ENCODE results near the gene MYH16. TPM values are rescaled to one million over a fixed set of nuclear protein-coding genes. Genes with fewer than 3 reads are reported as not detected.

The MYH16 gene
- polyA plus RNA-seq, 1 donor from 2014 or later: not detected

- H4K20me1 ChIP-seq (ENCODE audit: insufficient read depth): no peaks in the 10 kb centered on the region
Measured at GRCh38 chr7:99290980-99291607, 18.5 kb downstream of the MYH16 start.

GRCh38 chr7:99292127-99292526 is 19.5 kb downstream of the MYH16 start:
- no peaks in the 10 kb centered on the region for H3K36me3 ChIP-seq (ENCODE audit: insufficient read depth, low read length)
- no peak for TF ChIP-seq EZH2 (IDR thresholded peaks at IDR 0.05; ENCODE audit: borderline replicate concordance, insufficient read depth, low read length, poor library complexity, severe bottlenecking)
- TF ChIP-seq POLR2AphosphoS5 (IDR thresholded peaks at IDR 0.05): no peak
- TF ChIP-seq CTCF (IDR thresholded peaks at IDR 0.05; ENCODE audit: poor library complexity, severe bottlenecking): no peak
- TF ChIP-seq REST (IDR thresholded peaks at IDR 0.05; ENCODE audit: borderline replicate concordance): no peak
- TF ChIP-seq RAD21 (conservative IDR thresholded peaks at IDR 0.05): no peak

More at GRCh38 chr7:99290980-99291607, 18.5 kb downstream of the MYH16 start:
- H3K9me3 ChIP-seq (ENCODE audit: low read length): no peaks in the 10 kb centered on the region
- H3K9me2 ChIP-seq (ENCODE audit: insufficient read depth, low read length): no peaks in the 10 kb centered on the region
- H3K36me3 ChIP-seq (ENCODE audit: insufficient read depth, low read length): no peaks in the 10 kb centered on the region
- TF ChIP-seq POLR2AphosphoS5 (IDR thresholded peaks at IDR 0.05): no peak
- no peak for TF ChIP-seq RAD21 (conservative IDR thresholded peaks at IDR 0.05)
- no peak for TF ChIP-seq TAF1 (IDR thresholded peaks at IDR 0.05; ENCODE audit: low read depth)
- TF ChIP-seq SMC3 (conservative IDR thresholded peaks at IDR 0.05; ENCODE audit: poor library complexity): no peak
- TF ChIP-seq EP300 (conservative IDR thresholded peaks at IDR 0.05; ENCODE audit: poor library complexity, severe bottlenecking): no peak
- no peak for TF ChIP-seq MXI1 (conservative IDR thresholded peaks at IDR 0.05; ENCODE audit: poor library complexity, severe bottlenecking)
- no peak for TF ChIP-seq EZH2 (IDR thresholded peaks at IDR 0.05; ENCODE audit: borderline replicate concordance, insufficient read depth, low read length, poor library complexity, severe bottlenecking)
- TF ChIP-seq REST (IDR thresholded peaks at IDR 0.05; ENCODE audit: borderline replicate concordance): no peak
- TF ChIP-seq CTCF (IDR thresholded peaks at IDR 0.05; ENCODE audit: poor library complexity, severe bottlenecking): no peak
- H3F3A ChIP-seq (ENCODE audit: insufficient read depth, low read length, poor library complexity, severe bottlenecking): no peaks in the 10 kb centered on the region
- H3K4me3 ChIP-seq (ENCODE audit: low read length): no peak overlapping the region
- H3K27ac ChIP-seq (ENCODE audit: low read length): no peak overlapping the region
- no peak overlapping the region for H2AFZ ChIP-seq (ENCODE audit: low read depth, low read length)
- no peak overlapping the region for H3K4me2 ChIP-seq (ENCODE audit: low read length)
- H3K79me2 ChIP-seq (replicated peaks; ENCODE audit: insufficient read depth, low read length): no peaks in the 10 kb centered on the region
- H3K9ac ChIP-seq (ENCODE audit: low read length): no peak overlapping the region
- H3K27me3 ChIP-seq (ENCODE audit: insufficient read depth, low read depth, low read length): no peaks in the 10 kb centered on the region

More at GRCh38 chr7:99292127-99292526, 19.5 kb downstream of the MYH16 start:
- Histone ChIP-seq H3K4me3 (ENCODE audit: low read length) (no peak overlapping the region), H2AFZ (ENCODE audit: low read depth, low read length) (no peak overlapping the region), H3K9me3 (ENCODE audit: low read length) (no peaks in the 10 kb centered on the region), H3F3A (ENCODE audit: insufficient read depth, low read length, poor library complexity, severe bottlenecking) (no peaks in the 10 kb centered on the region), H3K4me2 (ENCODE audit: low read length) (no peak overlapping the region), H3K9ac (ENCODE audit: low read length) (no peak overlapping the region), H3K27me3 (ENCODE audit: insufficient read depth, low read depth, low read length) (no peaks in the 10 kb centered on the region), H3K9me2 (ENCODE audit: insufficient read depth, low read length) (no peaks in the 10 kb centered on the region), H4K20me1 (ENCODE audit: insufficient read depth) (no peaks in the 10 kb centered on the region), H3K79me2 (replicated peaks; ENCODE audit: insufficient read depth, low read length) (no peaks in the 10 kb centered on the region), H3K27ac (ENCODE audit: low read length) (no peak overlapping the region)

Measured in neural cell (in vitro differentiated cells).